SK-N-SH (cell line): ENCODE results near the gene PLCH1. TPM values are rescaled to one million over a fixed set of nuclear protein-coding genes. Genes with fewer than 3 reads are reported as not detected.
"Not testable (repeated sequence)": the region's sequence is repeated elsewhere in the genome, so short reads cannot be mapped to it uniquely, and the experiment has no call there.

Source experiments
- CTCF ChIA-PET: fragments of 300-600, 350-600 bp; formaldehyde crosslinking; extraction: SDS; loops from one replicate; lab custom pipeline; 2021; lab: Yijun Ruan, JAX
- POLR2A ChIA-PET: fragments of 350-600 bp; sonication (Branson Sonifier 250); formaldehyde crosslinking; extraction: SDS; loops from one replicate; lab custom pipeline; 2020; ENCODE audit warnings: antibody characterized with exemption, inconsistent platforms; lab: Yijun Ruan, JAX
- DNase-seq: peaks from one replicate; pipeline ENCODE4 v3.0.0; 2012
- H2AFZ ChIP-seq: fragments of 200-600 bp; sonication (generic); 2 replicates; pipeline ENCODE4 v1.8.1; 2016; ENCODE audit warnings: antibody characterized with exemption, mild to moderate bottlenecking, low read depth
- H3F3A ChIP-seq: fragments of 200-600 bp; sonication (generic); replicated peaks from 2 replicates; pipeline ENCODE3; 2016; ENCODE audit warnings: antibody characterized with exemption, mild to moderate bottlenecking; ENCODE audit not compliant: insufficient read depth
- H3K27ac ChIP-seq, 2 experiments: fragments of 200-500 bp in 1 of 2; fragments of 200-600 bp in 1 of 2; sonication (Bioruptor generic) in 1 of 2; sonication (generic), shearing (Covaris generic) in 1 of 2; 2 replicates each; pipeline versions ENCODE4 v1.5.1 to v1.6.1; 2014 to 2016; ENCODE audit warnings: low read depth in 2 of 2, inconsistent platforms in 1 of 2, low read length in 1 of 2, mild to moderate bottlenecking in 1 of 2, mixed read lengths in 1 of 2
- H3K27me3 ChIP-seq: fragments of 200-600 bp; sonication (generic), shearing (Covaris generic); 2 replicates; pipeline ENCODE4 v1.6.1; 2016; ENCODE audit warnings: mixed run types; ENCODE audit not compliant: insufficient read depth
- H3K36me3 ChIP-seq, 2 experiments: fragments of 200-500 bp in 1 of 2; fragments of 200-600 bp in 1 of 2; sonication (Bioruptor generic) in 1 of 2; sonication (generic) in 1 of 2; replicated peaks in 1 of 2; 2 replicates each; pipeline versions ENCODE3 to v1.5.1; 2014 to 2016; ENCODE audit warnings: low read length in 1 of 2, mild to moderate bottlenecking in 1 of 2; ENCODE audit not compliant: insufficient read depth in 2 of 2, control insufficient read depth in 1 of 2
- H3K4me1 ChIP-seq, 2 experiments: fragments of 200-500 bp in 1 of 2; fragments of 200-600 bp in 1 of 2; sonication (Bioruptor generic) in 1 of 2; sonication (generic), shearing (Covaris generic) in 1 of 2; 2 replicates each; pipeline versions ENCODE4 v1.5.1 to v1.6.1; 2014 to 2016; ENCODE audit warnings: low read depth in 1 of 2, low read length in 1 of 2, mixed run types in 1 of 2; ENCODE audit not compliant: insufficient read depth in 2 of 2, control insufficient read depth in 1 of 2
- H3K4me2 ChIP-seq: fragments of 200-600 bp; sonication (generic), shearing (Covaris generic); 2 replicates; pipeline ENCODE4 v1.6.1; 2017; ENCODE audit warnings: mixed run types
- H3K4me3 ChIP-seq, 2 experiments: fragments of 200-500 bp in 1 of 2; fragments of 200-600 bp in 1 of 2; sonication (Bioruptor generic) in 1 of 2; sonication (generic), shearing (Covaris generic) in 1 of 2; 2 replicates each; pipeline versions ENCODE4 v1.5.1 to v1.8.1; 2014 to 2016; ENCODE audit warnings: low read depth in 2 of 2, inconsistent platforms in 1 of 2, low read length in 1 of 2, mild to moderate bottlenecking in 1 of 2, mixed read lengths in 1 of 2, moderate library complexity in 1 of 2
- H3K79me2 ChIP-seq: fragments of 200-600 bp; sonication (generic); 2 replicates; pipeline ENCODE4 v1.8.1; 2017; ENCODE audit warnings: mild to moderate bottlenecking; ENCODE audit not compliant: insufficient read depth
- H3K9ac ChIP-seq: fragments of 200-600 bp; sonication (generic); 2 replicates; pipeline ENCODE4 v1.6.1; 2017; ENCODE audit warnings: mixed run types
- H3K9me2 ChIP-seq: fragments of 200-600 bp; sonication (generic); 2 replicates; pipeline ENCODE4 v1.6.1; 2017; ENCODE audit warnings: mixed run types
- H3K9me3 ChIP-seq: fragments of 200-600 bp; sonication (generic); 2 replicates; pipeline ENCODE4 v1.6.1; 2017; ENCODE audit warnings: mixed run types, mild to moderate bottlenecking, moderate library complexity
- H4K20me1 ChIP-seq: fragments of 200-600 bp; sonication (generic); 2 replicates; pipeline ENCODE4 v1.6.1; 2017; ENCODE audit warnings: mild to moderate bottlenecking, mixed run types; ENCODE audit not compliant: insufficient read depth
- CTCF ChIP-seq: fragments of 200-600 bp; sonication (generic); IDR thresholded peaks from 2 replicates; pipeline ENCODE4 v1.6.1; 2017; ENCODE audit warnings: antibody characterized with exemption, mild to moderate bottlenecking, moderate library complexity
- EP300 ChIP-seq, 2 experiments: IDR thresholded peaks; 2 replicates each; pipeline versions ENCODE4 v1.4.0 to v1.6.1; 2012; ENCODE audit warnings: borderline replicate concordance in 1 of 2, low read depth in 1 of 2, low read length in 1 of 2
- FOXJ3 ChIP-seq: sonication (generic); formaldehyde crosslinking; IDR thresholded peaks from 2 replicates; pipeline ENCODE4 v1.5.1; 2020; ENCODE audit warnings: mild to moderate bottlenecking, missing genetic modification reagents
- JUND ChIP-seq: IDR thresholded peaks from 2 replicates; pipeline ENCODE4 v1.4.0; 2012
- MAX ChIP-seq: IDR thresholded peaks from 2 replicates; pipeline ENCODE4 v1.4.0; 2012; ENCODE audit warnings: low read depth
- MEF2A ChIP-seq: IDR thresholded peaks from 2 replicates; pipeline ENCODE4 v1.4.0; 2012; ENCODE audit warnings: low read depth, borderline replicate concordance
- MXI1 ChIP-seq: IDR thresholded peaks from 2 replicates; pipeline ENCODE4 v1.6.1; 2012; ENCODE audit warnings: mild to moderate bottlenecking, low read depth, low read length, improper control_type of control experiment
- NFIC ChIP-seq: IDR thresholded peaks from 2 replicates; pipeline ENCODE4 v1.4.0; 2012; ENCODE audit warnings: borderline replicate concordance
- NRF1 ChIP-seq: IDR thresholded peaks from 2 replicates; pipeline ENCODE4 v1.6.1; 2012; ENCODE audit warnings: low read depth, mild to moderate bottlenecking, low read length
- RCOR1 ChIP-seq: fragments of 150-350 bp; IDR thresholded peaks from 2 replicates; pipeline ENCODE4 v1.6.1; 2017; ENCODE audit warnings: antibody characterized with exemption, low read length
- REST ChIP-seq: IDR thresholded peaks from 2 replicates; pipeline ENCODE4 v1.6.1; 2012; ENCODE audit warnings: mild to moderate bottlenecking, low read depth, low read length, moderate library complexity
- RFX5 ChIP-seq: IDR thresholded peaks from 2 replicates; pipeline ENCODE4 v1.6.1; 2012; ENCODE audit warnings: mild to moderate bottlenecking, improper control_type of control experiment, low read length
- TAF1 ChIP-seq: IDR thresholded peaks from 2 replicates; pipeline ENCODE4 v1.6.1; 2012; ENCODE audit warnings: low read depth, mild to moderate bottlenecking, low read length, moderate library complexity, borderline replicate concordance
- USF1 ChIP-seq: IDR thresholded peaks from 2 replicates; pipeline ENCODE4 v1.4.0; 2012; ENCODE audit warnings: low read depth, borderline replicate concordance
- WGBS: methylation state at CpG from one replicate; pipeline ENCODE4 v1.1.6; 2017; ENCODE audit warnings: low lambda C conversion rate; 5-methylcytosine and 5-hydroxymethylcytosine counted together
- polyA plus RNA-seq, 3 experiments: library from polyadenylated mRNA; depleted of rRNA; stranded (reverse); fragments of >200 nt; gene quantifications; 2 replicates each; pipeline ENCODE4 v1.2.3, GENCODE V29; 2012

Gene PLCH1
- polyA plus RNA-seq, 1 of the 3 experiments (the other 2 are of a cell fraction): 0.26 TPM

GRCh38 chr3:155402656-155403055 is 342.2 kb downstream of the PLCH1 start (continued):
- TF ChIP-seq REST (no peak), TAF1 (no peak)

- no peak for DNase-seq
- CTCF ChIA-PET: interaction anchor here (1.3 to 1.4 kb wide), 2 partner anchors 15 to 16 kb away, joined by 4 to 5 read pairs; no protein-coding TSS in a partner anchor
- TF ChIP-seq MXI1 (no peak), USF1 (no peak), MEF2A (no peak), RCOR1 (no peak), JUND (no peak), NRF1 (no peak), CTCF (no peak), NFIC (no peak), EP300 (IDR thresholded peaks at IDR 0.05; ENCODE audit: borderline replicate concordance in 1 of 2, low read depth in 1 of 2, low read length in 1 of 2) (no peak), MAX (no peak), RFX5 (no peak), FOXJ3 (no peak)
Measured at GRCh38 chr3:155398046-155398445, 346.8 kb downstream of the PLCH1 start.

GRCh38 chr3:155394896-155395295 is 350.0 kb downstream of the PLCH1 start:
- H3K4me2 ChIP-seq, H3K27ac ChIP-seq, H3K9ac ChIP-seq, H3K9me3 ChIP-seq, H3K36me3 ChIP-seq, H3K9me2 ChIP-seq, H2AFZ ChIP-seq, H4K20me1 ChIP-seq, H3K27me3 ChIP-seq, H3K79me2 ChIP-seq, DNase-seq, POLR2A ChIA-PET, H3K4me3 ChIP-seq, CTCF ChIA-PET: not testable (repeated sequence)
- peaks cover 10% of the 10 kb centered on the region for H3F3A ChIP-seq
- 10% methylated on average over 2 of the region's 2 CpGs for WGBS
- H3K4me1 ChIP-seq: peaks cover 7 to 17% of the 10 kb centered on the region in 2 experiments; a peak in 3 of 4 replicates

More at GRCh38 chr3:155398046-155398445, 346.8 kb downstream of the PLCH1 start:
- Histone ChIP-seq H2AFZ (no peak overlapping the region), H3K9me2 (no peaks in the 10 kb centered on the region), H3K4me2 (no peak overlapping the region), H3K27me3 (no peaks in the 10 kb centered on the region), H3K27ac (no peak overlapping the region), H4K20me1 (no peaks in the 10 kb centered on the region), H3K4me1 (no peaks in the 10 kb centered on the region), H3K9ac (no peak overlapping the region), H3K36me3 (no peaks in the 10 kb centered on the region), H3K79me2 (no peaks in the 10 kb centered on the region), H3K4me3 (no peak overlapping the region), H3K9me3 (no peaks in the 10 kb centered on the region), H3F3A (no peaks in the 10 kb centered on the region)
- POLR2A ChIA-PET: no interaction called here
